ENCODE measurements around the gene TOMM70. TPM values are rescaled to one million over a fixed set of nuclear protein-coding genes. Genes with fewer than 3 reads are reported as not detected.

The TOMM70 gene
- total and polyA plus RNA-seq, 10 of the 15 experiments (the other 5 are each of a cell fraction or from before 2014, with no cell fraction given), result 12.7 to 64.1 (median 41.3) TPM

- FAIRE-seq, result no peak
- H3K36me3 ChIP-seq (ENCODE audit: control insufficient read depth in 2 of 2, insufficient read depth in 2 of 2, low read length in 1 of 2), result no peaks in the 10 kb centered on the region; a peak in 1 of 4 replicates
- H2AFZ ChIP-seq (ENCODE audit: control insufficient read depth, low read depth, low read length), result no peak overlapping the region; the same call in 1 of the 2 replicates
- no peaks in the 10 kb centered on the region for H3K4me1 ChIP-seq (ENCODE audit: control insufficient read depth, insufficient read depth, low read length)
- in situ Hi-C loops (cut with MboI) (no loop called here), intact Hi-C loops (cut with micrococcal nuclease; ENCODE audit: unreplicated experiment) (loop anchor here (5.0 kb wide), 1 partner anchor 190 kb away; no protein-coding TSS in a partner anchor)
- peak; percentile 51; the same call in 1 of the 2 replicates for TF ChIP-seq ZNF384 (IDR thresholded peaks at IDR 0.05; ENCODE audit: borderline replicate concordance, low read depth, low read length)
- TF ChIP-seq BMI1 (IDR thresholded peaks at IDR 0.05; ENCODE audit: borderline replicate concordance), result no peak
- peak; percentile 40 for TF ChIP-seq MEF2B (IDR thresholded peaks at IDR 0.05; ENCODE audit: partially characterized antibody, poor library complexity, severe bottlenecking)
- H3K27ac ChIP-seq (ENCODE audit: control insufficient read depth, insufficient read depth), result peak overlapping the region; percentile 99; the same call in 1 of the 2 replicates
- no TSS peak for BruUV-seq (replicated peaks)
- ChIA-PET SMC1A (ENCODE audit: uncharacterized antibody, unreplicated experiment) (interaction anchor here (0.6 to 1.9 kb wide), 20 partner anchors 8 to 1480 kb away, joined by 3 to 8 read pairs (median 4); partner anchors contain the start of gene NIT2), POLR2A (interaction anchor here (0.7 to 3.1 kb wide), 12 partner anchors 8 to 558 kb away, joined by 3 to 16 read pairs (median 4); partner anchors contain the start of genes NIT2 and TBC1D23), CTCF (interaction anchor here (0.6 to 1.9 kb wide), 10 partner anchors 9 to 233 kb away, joined by 3 to 7 read pairs (median 5); partner anchors contain the start of gene TMEM45A), RAD21 (ENCODE audit: unreplicated experiment) (interaction anchor here (1.1 to 1.7 kb wide), 5 partner anchors 11 to 333 kb away, joined by 3 to 7 read pairs (median 4); no protein-coding TSS in a partner anchor)
- H3K4me3 ChIP-seq, result peak overlapping the region; percentile 73
- H3K9me3 ChIP-seq (replicated peaks; ENCODE audit: control insufficient read depth, insufficient read depth, low read length), result peaks cover 3% of the 10 kb centered on the region; the same call in 2 of the 3 replicates
- no peaks in the 10 kb centered on the region for H4K20me1 ChIP-seq (ENCODE audit: control insufficient read depth, insufficient read depth)
- ATAC-seq, result no peak
- H3K9ac ChIP-seq (ENCODE audit: control insufficient read depth, insufficient read depth, low read length), result peak overlapping the region; percentile 81
- DNase-seq (ENCODE audit: low read depth, low spot score), result no peak
- 7% methylated on average over 2 of the region's 2 CpGs for WGBS (ENCODE audit: insufficient coverage, insufficient replicate concordance, low lambda C conversion rate, missing lambda C conversion rate)
- H3K4me2 ChIP-seq (ENCODE audit: control insufficient read depth, insufficient read depth), result peak overlapping the region; percentile 58
- H3K27me3 ChIP-seq (replicated peaks in 1 of 2; ENCODE audit: control insufficient read depth in 2 of 2, insufficient read depth in 2 of 2, low read length in 1 of 2), result no peaks in the 10 kb centered on the region
- H3K79me2 ChIP-seq (ENCODE audit: control insufficient read depth, insufficient read depth, low read length), result peaks cover 72% of the 10 kb centered on the region
These were observed 1.4 kb upstream of the TOMM70 start for GRCh38 chr3:100402256-100402655.

GRCh38 chr3:100401674-100402041 is 769 bp upstream of the TOMM70 start:
- WGBS (ENCODE audit: insufficient coverage, insufficient replicate concordance, low lambda C conversion rate, missing lambda C conversion rate), result 1% methylated on average over 23 of the region's 23 CpGs
- Histone ChIP-seq H3K79me2 (ENCODE audit: control insufficient read depth, insufficient read depth, low read length) (peaks cover 78% of the 10 kb centered on the region), H3K27me3 (replicated peaks in 1 of 2; ENCODE audit: control insufficient read depth in 2 of 2, insufficient read depth in 2 of 2, low read length in 1 of 2) (no peaks in the 10 kb centered on the region), H3K36me3 (ENCODE audit: control insufficient read depth in 2 of 2, insufficient read depth in 2 of 2, low read length in 1 of 2) (no peaks in the 10 kb centered on the region; a peak in 1 of 4 replicates), H3K4me2 (ENCODE audit: control insufficient read depth, insufficient read depth) (peak overlapping the region; percentile 58), H3K9me3 (replicated peaks; ENCODE audit: control insufficient read depth, insufficient read depth, low read length) (no peaks in the 10 kb centered on the region), H3K9ac (ENCODE audit: control insufficient read depth, insufficient read depth, low read length) (peak overlapping the region; percentile 81), H3K4me1 (ENCODE audit: control insufficient read depth, insufficient read depth, low read length) (no peaks in the 10 kb centered on the region), H3K27ac (ENCODE audit: control insufficient read depth, insufficient read depth) (peak overlapping the region; percentile 99), H2AFZ (ENCODE audit: control insufficient read depth, low read depth, low read length) (peak overlapping the region; percentile 98), H4K20me1 (ENCODE audit: control insufficient read depth, insufficient read depth) (no peaks in the 10 kb centered on the region), H3K4me3 (peak overlapping the region; percentile 73)
- DNase-seq (ENCODE audit: low read depth, low spot score) (no peak), FAIRE-seq (no peak), ATAC-seq (peak; percentile 27)
- ChIA-PET RAD21 (ENCODE audit: unreplicated experiment) (interaction anchor here (0.7 to 1.7 kb wide), 5 partner anchors 61 to 333 kb away, joined by 3 to 7 read pairs (median 4); partner anchors contain the start of gene TBC1D23), SMC1A (ENCODE audit: uncharacterized antibody, unreplicated experiment) (interaction anchor here (0.6 to 1.9 kb wide), 21 partner anchors 9 to 1481 kb away, joined by 3 to 7 read pairs (median 4); partner anchors contain the start of gene NIT2), POLR2A (interaction anchor here (0.7 to 3.1 kb wide), 14 partner anchors 9 to 557 kb away, joined by 3 to 16 read pairs (median 4); partner anchors contain the start of genes NIT2, TBC1D23 and TMEM45A), CTCF (interaction anchor here (0.6 to 1.9 kb wide), 12 partner anchors 9 to 234 kb away, joined by 3 to 7 read pairs (median 4); partner anchors contain the start of gene TMEM45A)
- intact Hi-C loops (cut with micrococcal nuclease; ENCODE audit: unreplicated experiment) (loop anchor here (2.0 to 5.0 kb wide), 2 partner anchors 191 to 309 kb away; no protein-coding TSS in a partner anchor), in situ Hi-C loops (cut with MboI) (no loop called here)
- TSS peak; percentile 91 for BruUV-seq (replicated peaks)
- TF ChIP-seq RB1 (IDR thresholded peaks at IDR 0.05; ENCODE audit: borderline replicate concordance) (peak; percentile 8; the same call in 1 of the 2 replicates), HDGF (IDR thresholded peaks at IDR 0.05) (no peak), CHD2 (IDR thresholded peaks at IDR 0.05; ENCODE audit: borderline replicate concordance, low read depth, low read length) (no peak), MYC (IDR thresholded peaks at IDR 0.05; ENCODE audit: insufficient read depth, insufficient read length, insufficient replicate concordance, low read length, severe bottlenecking) (no peak), E2F4 (IDR thresholded peaks at IDR 0.05; ENCODE audit: low read depth, low read length) (no peak), ZNF24 (IDR thresholded peaks at IDR 0.05) (no peak), WRNIP1 (IDR thresholded peaks at IDR 0.05; ENCODE audit: borderline replicate concordance, low read depth, low read length) (no peak), BRCA1 (IDR thresholded peaks at IDR 0.05; ENCODE audit: low read depth, low read length) (no peak)
